NCI-H748 treated with DMSO at 0.1 percent for 48 hours (cell line): ENCODE data around the gene SPON2.
"Not testable (repeated sequence)": the region's sequence is repeated elsewhere in the genome, so short reads cannot be mapped to it uniquely, and the experiment has no call there.

Source experiments
- DNase-seq: peaks from one replicate; lab custom pipeline; 2025; lab: John Stamatoyannopoulos, UW

The SPON2 gene

DNA sequence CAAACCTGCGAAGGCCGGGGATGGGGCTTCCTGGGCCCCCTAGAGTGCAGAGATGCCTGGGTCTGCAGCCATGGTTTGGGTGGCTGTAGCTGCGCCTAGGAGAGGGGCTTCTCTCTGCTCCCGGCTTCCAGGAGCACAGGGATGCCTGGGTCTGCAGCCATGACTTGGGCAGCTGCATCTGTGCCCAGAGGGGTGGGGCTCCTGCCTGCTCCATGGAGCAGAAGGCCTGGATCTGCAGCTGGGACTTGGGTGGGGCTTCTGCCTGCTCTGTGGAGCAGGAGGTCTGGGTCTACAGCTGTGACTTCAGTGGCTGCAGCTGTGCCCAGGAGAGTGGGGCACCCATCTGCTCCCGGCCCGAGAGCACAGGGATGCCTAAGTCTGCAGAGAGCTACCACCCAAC, 20.8 kb downstream of the SPON2 start:
- no peak for DNase-seq

DNA sequence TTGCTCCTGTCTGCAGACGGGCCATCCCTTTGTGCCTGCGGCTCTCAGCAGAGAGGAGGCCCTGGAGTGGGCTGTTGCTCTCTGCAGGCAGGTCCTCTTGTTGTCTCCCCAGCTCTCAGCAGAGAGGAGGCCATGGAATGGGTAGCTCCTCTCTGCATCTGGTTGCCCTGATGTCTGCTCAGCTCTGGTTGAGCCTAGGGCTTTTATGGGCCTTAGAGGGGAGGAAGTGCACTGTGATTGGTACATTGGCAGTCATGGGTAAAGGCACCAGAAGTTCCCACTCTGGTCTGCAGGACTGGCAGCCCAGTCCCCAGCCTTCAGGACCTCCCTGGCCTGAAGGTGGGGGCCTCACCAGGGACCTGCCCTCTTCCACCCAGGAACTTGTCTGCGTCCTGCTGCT, 21.5 kb downstream of the SPON2 start:
- no peak for DNase-seq

DNA sequence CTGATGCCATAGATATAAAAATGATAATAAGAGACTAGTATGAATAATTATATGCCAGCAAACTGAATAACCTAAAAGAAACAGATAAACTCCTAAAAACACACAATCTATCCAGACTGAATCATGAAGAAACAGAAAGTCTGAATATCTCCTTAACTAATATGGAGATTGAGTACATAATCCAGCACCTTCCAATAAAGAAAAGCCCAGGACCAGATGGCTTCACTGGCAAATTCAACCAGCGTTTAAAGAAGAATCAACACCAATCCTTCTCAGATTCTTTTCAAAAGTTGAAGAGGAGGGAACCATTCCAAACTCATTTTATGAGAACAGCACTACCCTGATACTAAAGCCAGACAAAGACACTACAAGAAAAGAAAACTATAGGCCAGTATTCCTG, 32.5 kb downstream of the SPON2 start:
- no peak for DNase-seq

DNA sequence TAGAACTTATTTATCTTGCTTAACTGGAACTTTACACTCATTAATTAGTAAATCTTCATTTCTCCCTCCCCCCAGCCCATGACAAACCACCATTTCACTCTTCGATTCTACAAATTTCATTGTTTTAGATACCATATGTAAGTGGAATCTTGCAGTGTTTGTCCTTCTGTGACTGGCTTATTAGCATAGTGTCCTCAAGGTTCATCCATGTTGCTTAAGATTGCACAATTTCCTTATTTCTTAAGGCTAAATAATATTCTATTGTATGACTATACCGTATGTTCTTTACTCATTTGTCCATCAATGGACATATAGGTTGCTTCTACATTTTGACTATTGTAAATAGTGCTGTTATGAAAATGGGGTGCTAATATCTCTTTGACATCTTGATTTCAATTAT, 34.5 kb downstream of the SPON2 start:
- no peak for DNase-seq

DNA sequence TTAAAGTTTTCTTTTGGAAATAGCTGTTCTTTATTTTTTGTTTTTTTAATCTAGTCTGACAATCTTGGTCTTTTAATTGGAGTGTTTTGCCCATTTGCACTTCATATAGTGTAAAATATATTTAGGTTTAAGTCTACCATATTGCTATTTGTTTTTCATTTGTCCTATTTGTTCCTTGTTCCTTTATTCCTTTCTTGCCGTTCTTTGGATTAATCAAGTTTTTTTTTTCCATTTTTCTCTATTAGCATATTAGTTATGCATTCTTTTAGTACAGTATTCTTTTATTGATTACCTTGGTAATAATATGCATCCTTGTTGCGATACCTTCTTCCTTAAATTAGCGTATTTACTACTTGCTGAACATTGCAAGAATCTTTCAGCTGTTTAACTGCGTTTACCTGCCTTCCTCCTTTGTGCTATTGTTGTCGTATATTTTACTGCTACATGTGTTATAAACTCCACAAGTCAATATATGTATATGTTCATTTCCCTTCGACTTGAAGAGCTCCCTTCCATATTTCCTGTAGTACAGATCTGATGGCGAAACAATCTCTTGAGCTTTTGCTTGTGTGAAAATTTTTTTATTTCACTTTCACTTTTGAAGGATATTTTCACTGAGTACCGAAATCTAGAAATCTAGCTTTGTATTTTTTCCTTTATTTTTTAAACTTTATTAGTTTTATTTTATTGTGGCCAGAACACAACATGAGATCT, 35.2 kb downstream of the SPON2 start:
- no peak for DNase-seq

DNA sequence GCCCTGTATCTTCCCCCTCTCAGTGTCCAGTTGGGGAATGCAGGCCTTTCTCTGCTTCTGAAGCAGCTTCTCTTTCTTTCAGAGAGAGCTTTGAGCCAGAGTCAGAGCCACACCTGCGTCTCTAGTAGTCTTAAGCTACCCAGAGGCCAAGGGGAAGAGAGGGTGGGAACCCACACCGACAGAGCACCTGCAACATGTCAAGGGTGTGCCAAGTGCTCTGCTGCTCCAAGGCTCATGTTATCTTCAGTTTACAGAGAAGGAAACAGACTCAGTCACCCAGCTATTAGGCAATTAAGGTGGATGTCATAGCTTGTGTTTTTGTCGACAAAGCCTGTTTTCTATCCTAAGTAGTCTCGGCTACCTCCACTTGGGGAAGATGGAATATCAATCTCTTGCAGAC, 36.3 kb downstream of the SPON2 start:
- DNase-seq = no peak

DNA sequence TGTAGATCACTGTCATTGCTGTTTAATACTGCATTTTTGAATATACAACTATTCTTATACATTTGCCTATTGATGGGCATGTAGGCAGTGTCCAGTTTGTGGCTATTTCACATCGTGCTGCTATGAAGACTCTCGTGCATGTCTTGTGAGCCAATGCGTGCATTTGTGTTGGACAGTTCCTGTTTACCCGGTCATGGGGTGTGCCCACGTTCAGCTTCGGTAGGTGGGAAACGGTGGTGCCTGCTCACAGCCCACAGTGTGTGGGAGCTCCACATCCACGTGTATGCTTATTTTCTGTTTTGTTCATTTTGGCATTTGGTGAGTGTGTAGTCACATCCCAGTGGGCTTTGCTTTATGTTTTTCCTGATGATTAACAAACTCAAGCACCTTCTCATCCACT, 39.4 kb downstream of the SPON2 start:
- no peak for DNase-seq

DNA sequence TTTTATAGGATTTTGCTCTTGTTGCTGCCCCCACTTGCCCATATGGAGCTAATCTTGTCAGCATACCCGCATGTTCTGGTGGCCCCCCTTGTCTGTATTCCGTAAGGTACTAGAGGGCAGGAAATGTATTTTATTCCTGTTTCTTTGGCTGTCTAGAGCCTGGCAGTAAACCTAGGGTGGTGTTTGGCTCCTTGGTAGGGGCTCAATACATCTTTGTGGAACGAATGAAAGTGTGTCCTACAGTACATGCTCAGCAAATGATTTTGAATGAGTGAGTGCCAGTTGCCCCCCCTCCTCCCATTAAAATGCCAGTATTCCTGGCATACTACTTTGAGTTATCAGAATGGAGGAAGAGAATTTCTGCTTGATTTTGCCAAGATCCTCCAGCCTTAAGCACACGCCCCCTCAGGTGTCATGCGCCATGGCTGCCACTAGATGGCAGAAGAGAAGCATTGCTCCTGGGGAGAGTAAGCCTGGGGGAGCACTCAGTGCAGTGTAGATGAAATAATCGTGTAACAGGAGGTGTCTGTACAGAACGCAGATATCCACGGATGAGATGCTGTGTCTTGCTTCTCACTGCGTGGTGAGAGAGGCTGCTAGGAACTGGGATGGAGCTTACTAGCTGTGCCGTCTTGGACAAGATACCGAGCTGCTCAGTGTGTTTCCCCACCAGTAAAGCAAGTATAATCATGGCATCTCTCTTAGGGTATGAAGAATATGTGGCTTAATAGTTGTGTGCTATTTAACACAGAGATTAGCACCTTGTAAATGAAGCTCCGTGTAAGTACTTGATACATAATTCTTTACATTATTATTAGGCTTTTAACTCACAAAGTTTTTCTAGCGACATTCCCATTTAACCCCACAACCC, 41.8 kb downstream of the SPON2 start:
- no peak for DNase-seq

DNA sequence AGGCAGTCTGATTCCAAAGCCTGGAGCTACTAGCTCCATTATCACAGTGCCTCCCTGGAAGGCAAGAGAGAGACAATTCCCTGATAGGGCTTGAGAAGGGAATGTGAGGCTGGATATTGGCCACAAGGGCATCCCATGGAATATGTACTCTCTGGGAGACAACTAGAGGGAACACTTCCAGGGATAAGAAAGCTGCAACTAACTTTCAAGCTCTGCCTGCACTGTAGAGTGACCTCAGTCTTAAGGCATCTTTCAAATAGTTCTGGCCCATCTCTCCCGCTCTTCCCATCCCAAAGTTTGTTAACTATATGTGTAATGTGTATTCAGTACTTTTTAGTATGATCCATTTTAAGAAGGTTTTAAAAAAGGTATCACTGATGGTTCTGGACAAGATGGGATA, 45.9 kb downstream of the SPON2 start:
- DNase-seq = no peak

DNA sequence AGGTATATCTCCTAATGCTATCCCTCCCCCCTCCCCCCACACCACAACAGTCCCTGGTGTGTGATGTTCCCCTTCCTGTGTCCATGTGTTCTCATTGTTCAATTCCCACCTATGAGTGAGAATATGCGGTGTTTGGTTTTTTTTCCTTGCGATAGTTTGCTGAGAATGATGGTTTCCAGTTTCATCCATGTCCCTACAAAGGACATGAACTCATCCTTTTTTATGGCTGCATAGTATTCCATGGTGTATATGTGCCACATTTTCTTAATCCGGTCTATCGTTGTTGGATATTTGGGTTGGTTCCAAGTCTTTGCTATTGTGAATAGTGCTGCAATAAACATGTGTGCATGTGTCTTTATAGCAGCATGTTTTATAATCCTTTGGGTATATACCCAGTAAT, 46.9 kb downstream of the SPON2 start:
- not testable (repeated sequence) for DNase-seq

DNA sequence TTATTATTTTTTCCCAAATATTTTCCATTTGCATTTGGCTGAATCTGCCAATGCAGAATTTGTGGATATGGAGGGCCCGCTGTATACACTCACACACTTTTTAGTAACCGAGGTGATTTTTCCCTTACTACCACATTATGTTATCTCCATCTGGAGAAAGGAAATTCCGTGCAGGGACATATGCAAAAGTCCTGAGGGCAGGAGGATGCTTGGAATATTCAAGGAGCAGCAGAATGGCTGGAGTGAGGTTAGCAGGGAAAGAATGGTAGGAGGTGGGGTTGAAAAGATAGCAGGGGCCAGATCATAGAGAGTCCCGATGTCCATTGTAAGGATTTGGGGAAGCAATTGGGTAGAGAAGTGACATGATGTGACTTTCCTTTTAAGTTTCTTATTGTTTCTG, 47.6 kb downstream of the SPON2 start:
- no peak for DNase-seq

DNA sequence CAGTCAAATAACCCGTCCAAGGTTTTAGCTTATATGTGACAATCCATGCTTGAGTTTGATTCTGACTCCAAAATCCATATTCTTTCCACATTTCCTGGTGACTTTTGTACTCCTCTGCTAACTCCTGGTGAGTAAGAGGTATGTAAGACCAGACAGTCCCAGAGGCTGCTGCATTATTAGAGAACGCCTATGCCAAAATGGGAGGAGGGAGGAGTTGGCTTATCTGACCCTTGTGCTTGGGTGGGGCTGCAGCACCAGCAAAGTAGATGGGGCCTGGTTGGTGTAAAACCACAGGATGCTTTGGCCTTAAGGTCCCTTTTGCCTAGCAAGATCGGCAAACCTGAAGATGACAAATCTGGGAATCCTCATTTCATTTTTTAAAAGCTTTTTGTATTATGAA, 49.9 kb downstream of the SPON2 start:
- DNase-seq = no peak
